Stimulated activated naive CD4-positive, alpha-beta T cell treated with Interleukin-2 at 50 U/mL for 16 hours (primary cell): ENCODE results near the gene CFAP92.
A peak's percentile ranks its signal among the peaks of the same experiment; 100 is the strongest.
"Not testable (repeated sequence)": the region's sequence is repeated elsewhere in the genome, so short reads cannot be mapped to it uniquely, and the experiment has no call there.

Experiments
- DNase-seq: peaks from one replicate; lab custom pipeline; 2025; lab: John Stamatoyannopoulos, UW

The CFAP92 gene

DNA sequence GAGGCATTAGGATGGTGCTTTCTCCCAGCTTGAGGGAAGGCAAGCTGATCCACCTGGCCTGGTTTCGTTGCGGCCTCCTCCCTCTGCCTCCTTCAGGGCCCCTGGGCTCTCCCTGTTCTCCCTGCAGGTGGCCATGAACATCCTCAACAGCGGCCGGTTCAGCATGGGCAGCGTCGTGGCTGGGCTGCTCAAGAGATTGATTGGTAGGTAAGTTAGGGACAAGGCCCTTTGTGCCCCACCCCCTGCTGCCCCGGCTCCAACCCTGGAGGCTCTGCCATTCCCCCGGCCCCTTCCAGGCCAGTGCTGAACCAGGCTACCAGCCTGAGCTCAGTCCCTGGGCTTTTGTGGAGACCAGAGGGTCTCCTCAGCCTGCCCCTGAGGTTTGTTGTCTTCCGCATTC lies 91.5 kb downstream of the CFAP92 start:
- no peak for DNase-seq

DNA sequence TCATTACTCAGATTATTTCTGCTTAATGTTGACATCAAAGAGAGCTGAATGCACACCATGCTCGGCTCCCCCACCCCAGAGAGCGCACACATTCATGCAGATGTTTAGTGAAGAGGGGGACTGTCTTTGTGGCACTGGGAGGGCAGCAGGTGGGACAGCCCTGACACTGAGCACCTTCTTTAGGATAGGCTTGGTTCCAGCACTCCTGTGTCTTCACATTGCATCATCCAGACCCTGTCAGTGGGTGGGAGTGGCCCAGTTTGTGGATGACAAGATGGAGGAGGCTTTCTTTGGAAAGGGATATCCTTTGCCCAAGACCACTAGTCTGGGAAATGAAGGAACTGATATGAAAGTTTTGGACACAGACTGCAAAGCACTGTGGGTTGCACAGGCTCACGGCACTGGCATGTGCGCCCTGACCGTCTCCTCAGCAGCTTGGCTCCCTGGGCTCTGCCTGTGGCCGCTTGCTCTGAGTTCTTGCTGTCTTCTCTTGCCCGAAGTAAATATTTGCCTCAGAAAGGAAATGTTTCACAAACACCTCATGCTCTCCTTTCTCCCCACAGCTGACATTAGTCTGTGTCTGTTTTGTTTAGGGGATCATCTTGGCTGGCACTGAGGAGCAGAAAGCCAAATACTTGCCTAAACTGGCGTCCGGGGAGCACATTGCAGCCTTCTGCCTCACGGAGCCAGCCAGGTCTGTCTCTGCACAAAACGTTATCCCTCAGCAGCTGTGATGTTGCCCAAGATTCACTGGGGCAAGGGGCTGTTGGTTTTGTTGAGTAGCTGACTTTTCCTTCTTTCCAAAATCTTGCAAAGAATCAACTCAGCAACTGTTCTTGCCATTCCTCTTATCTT lies 97.8 kb downstream of the CFAP92 start:
- no peak for DNase-seq

DNA sequence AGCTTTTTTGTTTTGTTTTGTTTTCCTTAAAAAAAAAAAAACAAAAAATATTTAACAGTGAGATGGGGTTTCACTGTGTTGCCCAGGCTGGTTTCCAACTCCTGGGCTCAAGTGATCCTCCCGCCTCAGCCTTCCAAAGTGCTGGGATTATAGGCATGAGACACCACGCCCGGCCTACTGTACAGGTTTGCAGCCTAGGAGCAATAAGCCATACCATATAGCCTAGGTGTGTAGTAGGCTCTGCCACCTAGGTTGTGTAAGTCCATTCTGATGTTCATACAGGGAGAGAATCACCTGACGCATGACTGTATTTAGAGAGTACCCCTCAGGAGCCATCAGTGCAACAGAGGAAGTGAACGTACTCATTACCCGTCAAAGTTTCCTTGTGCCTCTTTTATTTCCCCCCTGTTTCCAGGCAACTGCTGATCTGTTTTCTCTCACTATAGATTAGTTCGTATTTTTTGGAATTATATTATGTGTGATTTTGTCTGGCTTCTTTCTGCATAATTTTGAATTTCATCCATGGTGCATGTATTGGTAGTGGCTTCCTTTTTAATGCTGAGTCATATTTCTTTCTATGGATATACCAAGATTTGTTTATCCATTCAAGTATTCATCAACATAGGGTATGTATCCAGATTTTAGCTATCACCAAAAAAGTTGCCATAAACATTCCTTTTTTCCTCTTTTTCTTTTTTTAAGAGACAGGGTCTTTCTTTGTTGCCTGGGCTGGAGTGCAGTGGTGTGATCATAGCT lies 104.6 kb downstream of the CFAP92 start:
- no peak for DNase-seq

DNA sequence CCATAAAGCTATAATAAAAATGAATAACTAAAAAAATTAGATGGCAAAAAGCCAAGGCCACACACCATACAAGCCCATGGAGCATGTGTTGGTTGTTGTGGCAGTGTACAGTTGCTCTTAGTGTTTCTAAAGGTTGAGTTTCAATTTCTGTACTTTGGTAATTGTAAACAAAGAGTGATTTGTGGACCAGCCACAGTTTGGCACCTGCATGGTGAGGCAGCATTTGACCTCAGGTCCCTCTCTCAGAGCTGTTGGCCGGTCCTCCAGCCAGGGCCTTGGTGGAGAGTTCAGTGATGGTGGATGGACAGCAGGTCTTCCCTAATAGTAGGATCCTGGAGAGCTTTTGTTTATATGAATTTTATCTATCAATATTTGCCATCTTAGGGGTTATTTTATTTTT lies 108.9 kb downstream of the CFAP92 start:
- no peak for DNase-seq

DNA sequence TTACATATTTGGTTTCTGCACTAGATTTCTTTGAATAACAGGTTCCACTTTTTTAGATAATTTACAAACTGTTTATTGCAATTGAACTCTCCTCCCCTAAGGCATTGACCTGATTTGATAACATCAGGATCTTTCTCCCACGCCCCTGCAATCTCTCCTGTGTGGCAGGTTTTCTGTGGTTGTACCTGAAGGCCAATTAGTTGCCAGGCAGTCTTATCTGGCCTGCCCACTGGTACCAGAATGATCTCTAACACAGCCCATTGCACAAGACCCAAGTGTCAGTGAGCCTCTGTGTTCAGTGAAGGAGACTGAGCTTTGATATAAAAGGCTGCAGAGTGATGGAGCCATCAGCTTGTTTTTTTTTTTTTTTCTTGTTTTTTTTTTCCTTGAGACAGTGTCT lies 111.2 kb downstream of the CFAP92 start:
- no peak for DNase-seq

DNA sequence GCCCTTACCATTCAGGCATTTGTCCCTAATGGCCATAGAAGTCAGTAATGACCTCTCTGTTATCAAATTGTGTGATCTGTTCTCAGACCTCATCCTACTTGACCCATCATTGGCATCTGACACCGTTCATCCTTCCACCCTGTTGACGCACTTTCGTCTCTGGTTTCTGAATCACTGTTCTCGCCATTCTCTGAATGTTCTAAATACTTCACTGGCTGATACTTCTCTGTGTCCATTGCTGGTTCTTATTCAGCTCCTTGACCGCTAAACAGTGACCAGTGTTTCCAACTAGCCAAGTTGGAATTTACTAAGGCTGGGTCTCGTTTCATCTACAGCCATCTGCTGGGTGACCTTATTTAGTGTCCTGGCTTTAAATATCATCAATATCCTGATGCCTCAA lies 112.3 kb downstream of the CFAP92 start:
- DNase-seq, result no peak

DNA sequence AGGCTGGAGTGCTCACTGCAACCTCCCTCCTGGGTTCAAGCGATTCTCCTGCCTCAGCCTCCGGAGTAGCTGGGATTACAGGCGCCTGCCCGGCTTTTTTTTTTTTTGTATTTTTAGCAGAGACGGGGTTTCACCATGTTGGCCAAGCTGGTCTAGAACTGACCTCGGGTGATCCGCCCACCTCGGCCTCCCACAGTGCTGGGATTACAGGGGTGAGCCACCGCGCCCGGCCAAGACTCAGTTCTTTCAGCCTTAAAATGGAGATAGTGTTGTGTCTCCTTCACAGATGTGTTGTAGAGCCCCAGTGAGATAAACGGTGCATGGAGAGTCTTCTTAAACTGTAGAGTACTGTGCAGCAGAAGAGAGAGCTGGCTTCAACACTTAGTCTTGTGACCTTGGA lies 113.4 kb downstream of the CFAP92 start:
- not testable (repeated sequence) for DNase-seq

DNA sequence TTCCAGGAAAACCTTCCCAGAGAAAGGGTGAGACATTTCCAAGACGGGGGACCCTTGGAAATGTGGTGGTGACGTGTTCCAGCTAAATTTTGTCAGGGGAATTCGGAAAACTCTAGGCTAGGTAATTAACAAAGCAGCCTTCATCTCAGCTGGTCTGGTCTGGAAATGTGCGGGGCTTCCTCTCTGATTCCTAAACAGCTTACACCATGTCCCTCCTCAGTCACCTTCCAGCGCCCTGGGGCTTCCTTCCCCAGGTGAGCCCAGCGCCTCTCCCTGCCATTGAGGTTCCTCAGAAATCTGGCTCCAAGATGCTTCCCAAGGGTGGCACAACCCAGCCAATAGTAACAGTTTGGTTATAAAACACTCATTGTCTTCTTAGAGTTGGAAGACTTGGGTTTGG lies 113.9 kb downstream of the CFAP92 start:
- DNase-seq, result no peak

DNA sequence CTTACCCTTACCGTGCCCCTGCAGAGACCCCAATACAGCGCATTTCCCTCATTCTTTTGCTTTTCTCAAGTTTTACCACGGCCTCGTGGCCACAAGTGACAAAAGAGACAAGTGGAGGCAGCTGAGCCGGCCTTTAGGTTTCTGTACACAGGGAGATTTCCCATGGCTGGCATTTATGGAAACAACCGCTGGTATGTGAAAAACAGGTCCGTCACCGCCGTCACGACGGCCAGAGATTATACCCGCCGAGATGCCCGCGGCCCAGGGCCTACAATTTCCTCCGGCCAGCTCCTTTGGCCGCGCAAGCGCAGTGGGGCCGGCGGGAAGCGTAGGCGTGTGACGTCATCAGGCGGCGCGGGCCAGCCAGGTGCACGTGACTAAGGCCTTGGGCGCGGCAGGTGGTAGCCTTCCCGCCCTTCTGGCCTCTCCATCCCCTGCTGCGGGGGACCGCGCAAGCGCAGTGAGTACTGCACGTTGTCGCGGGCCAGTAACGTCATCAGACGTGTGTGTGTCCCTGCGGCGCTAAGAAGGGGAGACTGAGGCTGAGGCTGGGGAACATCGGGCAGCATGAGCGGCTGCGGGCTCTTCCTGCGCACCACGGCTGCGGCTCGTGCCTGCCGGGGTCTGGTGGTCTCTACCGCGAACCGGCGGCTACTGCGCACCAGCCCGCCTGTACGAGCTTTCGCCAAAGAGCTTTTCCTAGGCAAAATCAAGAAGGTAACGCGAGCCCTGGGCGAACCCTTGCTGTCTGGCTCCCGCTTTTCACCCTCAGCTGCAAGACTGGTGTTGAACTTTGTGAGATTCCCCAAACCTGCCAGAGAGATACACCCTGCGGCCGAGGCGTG lies 114.5 kb downstream of the CFAP92 start, which contains the start of gene ACAD9:
ACAD9 (plus strand) TSS at position 496 of the 845 bp plus-strand sequence; CDS start at position 568, 72 bp downstream.
- peak; percentile 95 for DNase-seq

DNA sequence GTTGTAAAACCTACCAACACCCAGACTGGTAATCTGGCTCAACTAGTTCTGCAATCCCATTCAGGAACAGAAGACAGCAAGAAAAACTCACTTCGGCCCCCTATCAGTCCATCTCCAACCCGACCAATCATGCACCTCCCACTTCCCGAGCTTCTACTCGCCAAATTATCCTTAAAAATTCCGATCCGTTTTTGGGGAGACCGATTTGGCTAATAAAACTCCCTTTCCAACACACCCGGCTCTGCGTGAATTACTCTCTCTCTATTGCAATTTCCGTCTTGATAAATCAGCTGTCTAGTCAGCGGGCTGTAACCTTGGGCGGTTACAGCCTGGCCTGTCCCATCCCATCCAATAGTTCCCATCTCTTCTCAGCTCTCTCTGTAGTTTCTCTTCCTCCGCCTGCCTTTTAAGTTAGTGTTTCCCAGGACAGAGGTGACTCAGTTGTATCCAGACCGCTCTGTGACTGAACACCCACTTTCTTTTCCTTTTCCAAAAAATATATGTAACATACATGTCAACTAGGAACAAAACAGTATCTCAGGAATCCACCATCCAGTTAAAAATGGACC lies 115.2 kb downstream of the CFAP92 start:
- no peak for DNase-seq

DNA sequence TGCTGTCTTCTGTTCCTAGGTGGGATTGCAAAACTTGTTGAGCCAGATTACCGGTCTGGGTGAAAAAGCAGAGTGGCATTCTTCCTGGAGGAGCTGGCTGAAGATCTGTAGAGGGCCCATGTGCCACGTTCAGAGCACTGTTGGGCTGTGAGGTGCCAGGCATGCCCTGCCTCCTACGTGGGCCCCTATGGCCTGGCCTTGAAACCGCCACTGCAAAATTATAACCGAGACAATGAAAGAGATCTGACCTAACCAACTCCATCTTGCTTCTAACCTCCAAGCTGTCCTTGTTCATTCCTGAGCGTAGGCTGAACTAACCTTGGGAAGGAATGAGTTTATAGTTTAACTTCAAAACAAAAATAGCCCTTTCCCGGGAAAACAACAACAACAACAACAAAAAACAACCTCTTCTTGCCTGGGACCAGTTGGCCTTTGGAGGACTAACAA lies 115.8 kb downstream of the CFAP92 start:
- no peak for DNase-seq

DNA sequence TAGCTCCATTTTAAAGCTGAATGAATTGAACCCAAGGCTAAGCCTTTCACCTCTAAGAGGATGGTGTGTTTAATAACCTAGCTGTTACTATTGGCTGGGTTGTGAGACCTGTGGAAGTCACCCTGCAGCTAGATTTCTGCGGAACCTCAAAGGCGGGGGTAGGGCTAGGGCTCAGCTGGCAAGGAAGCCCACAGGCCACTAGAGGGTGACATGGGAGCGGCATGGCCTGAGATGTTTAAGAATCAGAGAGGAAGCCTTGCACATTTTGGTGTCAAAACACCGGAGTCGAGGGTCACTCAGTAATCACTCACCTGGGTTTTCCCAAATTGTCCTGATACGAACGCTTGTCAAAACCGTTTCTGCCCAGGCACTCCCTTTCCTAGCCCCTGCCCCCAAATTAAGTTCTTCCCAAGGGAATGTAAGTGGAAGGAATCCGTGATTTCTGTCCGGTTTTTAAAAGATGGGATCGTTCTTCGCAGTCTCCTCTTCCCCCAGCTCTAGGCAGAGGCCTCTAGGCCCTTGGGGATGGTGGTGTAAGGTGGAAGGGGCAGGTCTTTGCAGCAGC lies 118.2 kb downstream of the CFAP92 start:
- peak; percentile 43 for DNase-seq

DNA sequence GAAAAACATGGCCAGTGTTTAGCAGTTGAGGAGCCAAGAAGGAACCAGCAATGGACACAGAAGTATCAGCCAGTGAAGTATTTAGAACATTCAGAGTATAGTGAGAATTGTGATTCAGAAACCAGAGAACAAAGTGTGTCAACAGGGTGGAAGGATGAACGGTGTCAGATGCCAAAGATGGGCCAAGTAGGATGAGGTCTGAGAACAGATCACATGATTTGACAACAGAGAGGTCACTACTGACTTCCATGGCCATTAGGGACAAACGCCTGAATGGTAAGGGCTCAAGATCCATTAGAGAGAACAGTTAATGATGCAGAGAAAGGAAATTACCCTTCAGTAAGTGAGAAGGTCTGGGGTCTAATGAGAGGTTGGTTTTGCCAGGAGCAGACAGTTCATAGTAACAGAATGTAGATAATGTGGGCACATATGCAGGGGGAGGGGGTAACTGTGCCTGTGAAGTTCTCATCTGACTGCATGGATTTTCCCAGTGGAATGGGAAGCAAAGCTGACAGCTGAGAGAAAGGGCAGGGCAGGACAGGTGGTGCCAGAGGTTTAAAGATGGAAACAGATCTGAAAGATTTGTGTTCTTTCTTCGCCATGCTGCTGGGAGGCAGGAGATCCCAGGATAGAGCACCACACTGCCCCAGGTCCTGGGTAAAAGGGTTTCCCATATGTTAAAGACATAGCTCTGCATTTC lies 119.2 kb downstream of the CFAP92 start:
- no peak for DNase-seq

DNA sequence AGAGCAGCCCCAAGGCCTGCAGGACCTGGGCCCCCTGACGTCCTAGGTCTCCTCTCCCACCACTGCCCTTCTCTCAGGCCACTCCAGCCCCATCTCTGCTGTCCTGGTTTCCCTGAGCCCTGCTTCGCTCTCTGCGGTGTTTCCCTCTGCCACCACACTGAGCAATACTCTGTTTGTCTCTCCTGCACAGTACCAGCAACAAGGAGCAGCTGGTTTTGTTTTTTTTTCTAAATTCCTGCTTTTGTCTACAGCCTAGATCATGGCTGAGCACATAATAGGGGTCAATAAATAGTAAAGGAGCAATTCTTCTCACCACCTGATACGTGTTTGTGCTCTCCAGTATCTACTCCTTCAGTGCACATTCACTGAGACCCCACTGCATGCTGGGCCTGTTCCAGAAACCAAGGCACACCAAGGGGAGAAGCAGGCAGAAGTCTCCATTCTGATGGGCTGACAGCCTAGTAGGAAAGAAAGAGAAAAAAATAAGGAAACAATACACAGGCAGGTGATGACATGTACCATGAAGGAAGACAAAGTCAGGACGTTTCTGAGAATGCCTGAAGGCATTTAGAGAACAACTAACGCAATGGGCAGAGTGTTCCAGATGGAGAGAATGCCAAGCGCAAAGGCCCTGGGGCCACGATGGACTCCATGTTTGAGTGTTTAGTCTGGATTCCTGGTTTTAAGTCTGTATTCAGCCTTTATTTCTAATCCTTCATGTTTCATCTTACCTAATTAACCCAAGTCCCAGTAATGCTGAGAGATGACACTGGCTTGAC lies 120.4 kb downstream of the CFAP92 start:
- no peak for DNase-seq

DNA sequence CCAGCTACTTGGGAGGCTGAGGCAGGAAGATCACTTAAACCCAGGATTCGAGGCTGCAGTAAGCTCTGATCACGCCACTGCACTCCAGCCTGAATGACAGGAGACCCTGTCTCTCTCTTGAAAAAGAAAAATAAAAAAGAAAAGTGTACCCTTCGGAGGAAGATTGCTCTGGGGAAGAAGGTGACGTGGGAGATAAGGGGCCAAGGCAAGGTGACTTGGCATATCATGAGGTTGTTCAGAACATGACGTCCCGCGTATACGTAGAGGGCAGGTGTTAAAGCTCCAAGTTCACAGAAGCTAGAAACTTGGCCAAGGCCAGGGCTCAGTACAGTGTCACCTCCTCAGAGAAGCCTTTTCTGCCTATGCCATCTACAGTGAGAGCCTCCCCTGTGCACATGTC lies 121.1 kb downstream of the CFAP92 start:
- DNase-seq, result no peak

DNA sequence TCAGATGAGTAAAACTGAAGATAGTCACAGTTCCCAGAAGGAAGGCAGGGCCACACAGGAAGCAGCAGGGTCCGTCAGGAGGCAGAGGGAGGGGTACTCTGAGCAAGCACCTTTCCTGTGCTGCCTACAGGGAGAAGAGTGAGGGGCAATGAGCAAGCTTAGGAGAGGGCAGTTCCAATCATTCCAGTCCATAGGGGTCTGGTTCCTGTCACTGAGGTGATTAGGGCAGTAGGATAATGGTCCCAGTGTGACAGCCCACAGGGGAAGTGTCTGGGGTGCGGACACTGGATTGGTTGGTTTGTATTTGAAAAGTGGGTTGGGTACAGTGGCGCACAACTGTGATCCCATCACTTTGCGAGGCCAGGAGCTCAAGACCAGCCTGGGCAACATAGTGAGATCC lies 121.6 kb downstream of the CFAP92 start:
- no peak for DNase-seq

DNA sequence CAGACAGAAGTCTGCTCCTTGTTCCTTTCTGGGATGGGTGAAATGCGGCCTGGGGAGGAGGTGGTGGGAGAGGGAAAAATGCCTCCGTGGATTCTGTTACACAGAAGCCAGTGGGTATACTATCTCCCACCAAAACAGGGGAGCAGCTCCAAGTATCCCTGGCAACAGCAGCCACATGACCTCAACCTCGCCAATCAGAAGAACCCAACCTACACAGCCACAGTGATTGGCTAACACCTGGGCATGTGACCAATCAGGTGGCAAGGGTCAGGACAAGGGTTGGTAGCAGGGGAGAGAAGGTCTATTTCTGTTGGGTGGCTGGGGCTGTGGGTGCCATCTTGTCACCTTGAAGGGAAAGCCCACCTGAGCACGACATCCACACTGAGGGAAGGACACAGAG lies 123.5 kb downstream of the CFAP92 start:
- DNase-seq, result no peak

DNA sequence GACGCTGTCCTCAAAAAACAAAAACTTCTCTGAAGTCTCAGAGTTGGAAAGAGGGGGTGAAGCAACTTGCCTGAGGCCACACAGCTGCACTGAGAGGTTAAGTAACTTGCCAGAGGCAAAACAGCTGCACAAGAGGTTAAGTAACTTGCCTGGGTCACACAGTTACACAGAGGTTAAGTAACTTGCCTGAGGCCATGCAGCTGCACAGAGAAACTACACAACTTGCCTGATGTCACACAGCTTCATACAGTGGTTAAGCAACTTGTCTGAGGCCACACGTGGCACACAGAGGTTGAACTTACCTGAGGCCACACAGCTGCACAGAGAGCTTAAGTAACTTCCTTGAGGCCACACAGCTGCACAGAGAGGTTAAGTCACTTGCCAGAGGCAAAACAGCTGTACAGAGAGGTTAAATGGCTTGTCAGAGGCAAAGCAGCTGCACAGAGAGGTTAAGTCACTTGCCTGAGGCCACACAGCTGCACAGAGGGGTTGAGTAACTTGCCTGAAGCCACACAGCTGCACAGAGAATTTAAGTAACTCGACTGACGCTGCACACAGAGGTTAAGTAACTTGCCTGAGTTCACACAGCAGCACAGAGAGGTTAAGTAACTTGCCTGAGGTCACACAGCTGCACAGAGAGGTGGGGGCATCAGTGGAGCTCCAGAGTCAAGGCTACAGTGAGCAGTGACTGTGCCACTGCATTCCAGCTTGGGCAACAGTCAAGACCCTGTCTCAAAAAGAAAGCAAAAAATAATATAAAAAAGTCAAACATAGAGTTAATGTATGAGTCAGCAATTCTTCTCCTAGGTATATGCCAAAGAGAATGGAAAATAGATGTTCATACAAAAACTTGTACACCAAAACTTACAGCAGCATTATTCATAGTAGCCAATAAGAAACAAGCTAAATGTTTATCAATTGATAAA lies 126.4 kb downstream of the CFAP92 start:
- DNase-seq, result no peak
